MM.1S (cell line): ENCODE data around the gene SYT5.
"Not testable (repeated sequence)": the region's sequence is repeated elsewhere in the genome, so short reads cannot be mapped to it uniquely, and the experiment has no call there.

Experiments used
- DNase-seq: peaks from one replicate; pipeline ENCODE4 v3.0.0-alpha.2; 2015
- H2AFZ ChIP-seq: fragments of 300-600 bp; sonication (generic); 2 replicates; pipeline ENCODE4 v1.6.0; 2016; ENCODE audit warnings: antibody characterized with exemption, low read length
- H3F3A ChIP-seq: fragments of 300-600 bp; sonication (generic); 2 replicates; pipeline ENCODE4 v1.6.1; 2016; ENCODE audit warnings: mild to moderate bottlenecking, antibody characterized with exemption, low read length, moderate library complexity, mixed read lengths; ENCODE audit not compliant: insufficient read depth
- H3K27ac ChIP-seq: fragments of 300-600 bp; sonication (generic); 2 replicates; pipeline ENCODE4 v1.5.1; 2016; ENCODE audit warnings: mild to moderate bottlenecking, low read length
- H3K27me3 ChIP-seq: fragments of 300-600 bp; sonication (generic); replicated peaks from 2 replicates; pipeline ENCODE4 v1.6.0; 2016; ENCODE audit warnings: low read length; ENCODE audit not compliant: insufficient read depth
- H3K36me3 ChIP-seq: fragments of 300-600 bp; sonication (generic); replicated peaks from 2 replicates; pipeline ENCODE4 v1.6.1; 2016; ENCODE audit warnings: mild to moderate bottlenecking, low read length, mixed read lengths; ENCODE audit not compliant: insufficient read depth
- H3K4me1 ChIP-seq: fragments of 300-600 bp; sonication (generic); 2 replicates; pipeline ENCODE4 v1.6.1; 2016; ENCODE audit warnings: low read length, mixed read lengths
- H3K4me2 ChIP-seq: fragments of 300-600 bp; sonication (generic); 2 replicates; pipeline ENCODE4 v1.6.0; 2016; ENCODE audit warnings: low read depth, low read length
- H3K4me3 ChIP-seq: fragments of 300-600 bp; sonication (generic); 2 replicates; pipeline ENCODE4 v1.5.1; 2016; ENCODE audit warnings: low read length, mixed read lengths
- H3K79me2 ChIP-seq: fragments of 300-600 bp; sonication (generic); 2 replicates; pipeline ENCODE4 v1.6.1; 2016; ENCODE audit warnings: mixed run types, low read length, mixed read lengths
- H3K9ac ChIP-seq: fragments of 300-600 bp; sonication (generic); 2 replicates; pipeline ENCODE4 v1.6.1; 2016; ENCODE audit warnings: low read length, mixed read lengths
- H3K9me2 ChIP-seq: fragments of 300-600 bp; sonication (generic); replicated peaks from 2 replicates; pipeline ENCODE4 v1.6.1; 2016; ENCODE audit warnings: mild to moderate bottlenecking, low read length, mixed read lengths; ENCODE audit not compliant: insufficient read depth
- H3K9me3 ChIP-seq: fragments of 300-600 bp; sonication (generic); replicated peaks from 2 replicates; pipeline ENCODE4 v1.6.1; 2016; ENCODE audit warnings: mild to moderate bottlenecking, low read length, mixed read lengths; ENCODE audit not compliant: insufficient read depth
- H4K20me1 ChIP-seq: fragments of 300-600 bp; sonication (generic); 2 replicates; pipeline ENCODE4 v1.6.1; 2016; ENCODE audit warnings: mild to moderate bottlenecking, low read length, moderate library complexity, mixed read lengths; ENCODE audit not compliant: insufficient read depth
- CTCF ChIP-seq: fragments of 300-600 bp; sonication (generic); IDR thresholded peaks from 2 replicates; pipeline ENCODE4 v1.5.1; 2016; ENCODE audit warnings: antibody characterized with exemption, low read length, mixed read lengths
- EZH2 ChIP-seq: fragments of 300-600 bp; sonication (generic); optimal IDR thresholded peaks from 2 replicates; pipeline ENCODE3; 2017; ENCODE audit warnings: low read depth, mild to moderate bottlenecking, antibody characterized with exemption, low read length, mixed read lengths
- EZH2phosphoT487 ChIP-seq: fragments of 300-600 bp; sonication (generic); IDR thresholded peaks from 2 replicates; pipeline ENCODE4 v1.6.1; 2018; ENCODE audit warnings: antibody characterized with exemption, low read length

The SYT5 gene

GRCh38 chr19:55158423-55158822 is 21.7 kb downstream of the SYT5 start:
- H3K4me1 ChIP-seq = no peaks in the 10 kb centered on the region
- H3K79me2 ChIP-seq = no peaks in the 10 kb centered on the region
- H2AFZ ChIP-seq = no peak overlapping the region
- no peaks in the 10 kb centered on the region for H3K9me3 ChIP-seq
- peaks cover 44% of the 10 kb centered on the region for H3K27me3 ChIP-seq
- DNase-seq = no peak
- H3K4me2 ChIP-seq = no peak overlapping the region
- no peaks in the 10 kb centered on the region for H4K20me1 ChIP-seq
- H3F3A ChIP-seq = no peaks in the 10 kb centered on the region
- TF ChIP-seq EZH2phosphoT487 (no peak), CTCF (no peak)
- no peaks in the 10 kb centered on the region for H3K36me3 ChIP-seq
- H3K9me2 ChIP-seq = no peaks in the 10 kb centered on the region
- no peak overlapping the region for H3K9ac ChIP-seq
- H3K27ac ChIP-seq = no peak overlapping the region
- H3K4me3 ChIP-seq = no peak overlapping the region

DNA sequence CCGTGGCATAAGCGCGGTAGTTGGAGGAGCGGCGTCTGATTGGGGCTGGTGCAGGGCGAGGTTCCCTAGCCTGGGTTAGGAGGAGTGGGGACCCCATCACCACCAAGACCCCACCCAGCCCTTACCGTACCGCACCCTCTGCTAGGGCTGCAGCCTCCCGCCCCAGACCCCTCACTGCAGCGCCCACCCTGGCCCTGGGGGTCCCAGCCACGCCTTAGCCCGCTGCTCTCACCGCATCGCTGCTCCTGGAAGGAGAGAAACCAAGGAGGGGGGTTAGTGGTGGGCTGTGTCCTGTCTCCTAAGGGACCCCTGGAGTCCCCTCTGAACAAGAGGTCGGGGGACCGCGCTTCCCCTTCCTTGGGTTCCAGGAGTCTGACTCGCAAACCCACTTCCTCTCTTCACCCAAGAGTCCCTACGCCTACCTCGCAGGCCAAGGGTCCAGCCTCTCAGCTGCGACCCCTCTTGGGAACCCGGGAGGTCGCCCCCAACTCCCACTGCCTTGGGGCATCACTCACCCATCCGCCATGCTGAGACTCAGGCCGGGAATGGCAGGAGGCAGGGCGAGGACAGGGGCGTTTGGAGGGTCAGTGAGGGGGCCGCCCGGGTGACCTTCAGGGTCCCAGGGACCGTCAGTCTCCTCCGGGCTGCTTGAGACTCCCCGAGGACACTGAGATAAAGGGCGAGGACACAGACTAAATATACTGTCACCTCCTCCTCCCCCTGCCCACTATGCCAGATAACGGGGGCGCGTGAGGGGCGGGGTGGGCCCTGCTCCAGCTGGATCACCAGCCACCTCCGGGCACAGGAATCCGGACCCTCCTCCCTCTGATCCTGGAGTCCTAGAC is 22.8 kb downstream of the SYT5 start, which contains the start of gene TNNI3:
Gene TNNI3 (minus strand): TSS at position 669 of the 845 bp plus-strand sequence. CDS start 143 bp downstream, at position 526.
- Histone ChIP-seq H3K36me3 (no peaks in the 10 kb centered on the region), H3K4me3 (no peak within 1 kb of the TSS), H3K79me2 (no peaks in the 10 kb centered on the region), H3K9me3 (no peaks in the 10 kb centered on the region), H3K9ac (no peak within 1 kb of the TSS), H3K27ac (no peak within 1 kb of the TSS), H3K27me3 (peaks cover 37% of the 10 kb centered on the region), H3K4me2 (no peak within 1 kb of the TSS), H2AFZ (no peak within 1 kb of the TSS), H4K20me1 (no peaks in the 10 kb centered on the region), H3K9me2 (no peaks in the 10 kb centered on the region), H3F3A (no peaks in the 10 kb centered on the region), H3K4me1 (no peaks in the 10 kb centered on the region)
- TF ChIP-seq EZH2 (no peak), CTCF (no peak)
- DNase-seq = no peak

GRCh38 chr19:55156202-55157063 is 23.7 kb downstream of the SYT5 start:
- no peaks in the 10 kb centered on the region for H4K20me1 ChIP-seq
- TF ChIP-seq EZH2phosphoT487 (no peak), EZH2 (no peak), CTCF (no peak)
- H3K4me1 ChIP-seq = no peaks in the 10 kb centered on the region
- H3K9me2 ChIP-seq = no peaks in the 10 kb centered on the region
- H3F3A ChIP-seq = no peaks in the 10 kb centered on the region
- H3K79me2 ChIP-seq = no peaks in the 10 kb centered on the region
- no peak overlapping the region for H3K9ac ChIP-seq
- H3K4me3 ChIP-seq = no peak overlapping the region
- H3K36me3 ChIP-seq = no peaks in the 10 kb centered on the region
- no peak overlapping the region for H2AFZ ChIP-seq
- H3K27ac ChIP-seq = no peak overlapping the region
- no peak overlapping the region for H3K4me2 ChIP-seq
- H3K27me3 ChIP-seq = peaks cover 32% of the 10 kb centered on the region
- H3K9me3 ChIP-seq = no peaks in the 10 kb centered on the region
- DNase-seq = no peak

GRCh38 chr19:55155784-55156183 is 24.3 kb downstream of the SYT5 start:
- not testable (repeated sequence) for H3K4me1 ChIP-seq, H3F3A ChIP-seq, H2AFZ ChIP-seq, H3K9me3 ChIP-seq, H3K4me2 ChIP-seq, H3K27ac ChIP-seq, H3K4me3 ChIP-seq, H3K79me2 ChIP-seq, H3K9ac ChIP-seq, H4K20me1 ChIP-seq, DNase-seq, H3K9me2 ChIP-seq, H3K36me3 ChIP-seq
- H3K27me3 ChIP-seq = peaks cover 34% of the 10 kb centered on the region
